GM21367 (cell line): Measurements from ENCODE around the gene SPATS1.
"Not testable (repeated sequence)": the region's sequence is repeated elsewhere in the genome, so short reads cannot be mapped to it uniquely, and the experiment has no call there.

Experiments
- ATAC-seq: cut with Tn5 transposase; IDR thresholded peaks from one replicate; pipeline ENCODE4 v1.9.1; 2021; ENCODE audit not compliant: unreplicated experiment

The SPATS1 gene

DNA sequence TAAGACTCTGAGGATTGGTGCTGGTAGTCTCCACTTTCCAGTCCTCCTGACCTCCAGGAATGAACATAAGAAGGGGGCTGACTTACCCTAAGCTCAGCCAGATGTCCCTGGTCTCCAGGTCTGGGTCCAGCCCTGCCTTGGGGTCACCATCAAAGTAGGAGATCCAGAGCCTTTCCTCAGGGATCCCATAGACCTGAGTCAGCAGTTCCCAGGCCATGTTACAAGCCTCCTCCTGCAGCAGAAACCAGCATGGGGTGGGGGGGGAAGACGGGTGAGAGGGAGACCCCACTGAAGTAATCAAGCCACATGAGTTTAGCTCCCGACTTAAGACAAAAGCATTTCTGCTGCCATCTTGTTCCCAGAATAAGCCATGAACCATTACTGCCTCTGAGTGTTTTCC, 31.1 kb upstream of the SPATS1 start:
- ATAC-seq: no peak

DNA sequence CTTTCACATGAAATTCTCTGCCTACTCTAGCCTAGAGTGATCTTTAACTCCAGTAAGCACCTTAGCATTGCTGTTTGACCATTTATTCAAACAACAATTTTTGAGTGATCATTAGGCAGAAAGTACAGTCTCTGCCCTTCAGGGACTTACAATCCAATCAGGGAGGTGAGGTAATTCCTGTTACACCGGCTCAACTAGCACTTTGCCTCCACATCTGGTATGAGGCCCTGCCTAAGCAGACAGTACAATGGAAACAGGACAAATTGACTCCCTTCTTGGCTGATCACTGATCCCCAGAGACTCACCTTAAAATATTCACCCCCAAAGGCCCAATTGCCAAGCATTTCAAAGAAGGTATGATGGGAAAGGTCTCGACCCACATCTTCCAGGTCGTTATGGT, 30.7 kb upstream of the SPATS1 start:
- ATAC-seq: no peak

DNA sequence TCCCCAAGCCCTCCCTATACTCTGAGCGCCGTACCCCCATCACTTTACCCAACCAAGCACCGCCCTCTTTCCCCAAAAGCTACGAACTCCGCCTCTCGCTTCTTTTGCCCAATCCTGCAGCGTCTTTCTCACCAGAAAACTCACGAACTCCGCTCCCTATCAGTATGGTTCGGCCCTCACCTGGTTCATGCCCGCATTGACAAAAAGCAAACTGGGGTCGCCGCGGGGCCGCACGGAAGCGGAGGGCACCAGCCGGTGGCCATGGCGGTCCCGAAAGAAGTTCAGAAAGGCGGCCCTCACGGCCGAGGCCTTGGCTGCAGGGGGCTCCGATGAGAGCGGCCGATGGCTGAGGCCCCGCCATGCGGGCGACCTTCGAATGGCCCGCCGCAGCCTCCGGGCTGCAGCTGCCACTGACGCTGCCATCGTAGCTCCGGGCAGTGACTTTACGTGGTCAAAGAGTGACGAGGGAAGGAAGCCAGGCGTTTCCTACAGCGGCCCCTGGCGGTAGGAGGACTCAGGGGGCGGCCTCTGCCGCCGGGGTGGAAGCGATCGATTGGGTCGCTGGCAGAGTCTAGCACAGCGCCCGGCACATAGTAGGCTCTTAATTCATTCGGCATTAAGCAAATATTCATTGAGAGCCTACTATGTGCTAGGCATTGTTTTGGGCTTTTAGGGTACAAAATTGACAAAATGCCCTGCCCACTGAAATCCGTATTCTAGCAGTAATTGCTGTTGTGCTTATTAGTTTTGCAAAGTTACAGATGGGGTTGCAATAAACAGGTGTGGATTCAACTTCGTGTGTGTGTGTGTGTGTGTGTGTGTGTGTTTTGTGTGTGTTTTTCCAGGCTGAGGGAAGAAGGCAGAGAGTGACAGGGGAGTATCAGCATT, 29.3 kb upstream of the SPATS1 start, which contains the start of gene AARS2:
AARS2 (minus strand) TSS at position 447 of the 888 bp plus-strand sequence; CDS start at position 423, 24 bp downstream.
- peak; percentile 82 for ATAC-seq

DNA sequence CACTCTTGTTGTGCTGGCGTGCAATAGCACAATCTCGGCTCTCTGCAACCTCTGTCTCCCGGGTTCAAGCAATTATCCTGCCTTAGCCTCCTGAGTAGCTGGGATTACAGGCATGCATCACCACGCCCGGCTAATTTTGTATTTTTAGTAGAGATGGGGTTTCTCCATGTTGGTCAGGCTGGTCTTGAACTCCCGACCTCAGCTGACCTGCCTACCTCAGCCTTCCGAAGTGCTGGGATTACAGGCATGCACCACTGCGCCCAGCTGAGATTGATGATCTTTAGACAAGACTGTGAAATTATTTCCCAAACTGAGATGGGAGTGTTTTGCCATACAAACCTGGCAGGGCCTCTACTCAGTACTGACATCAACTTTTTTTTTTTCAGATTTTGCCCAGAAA, 27.8 kb upstream of the SPATS1 start:
- not testable (repeated sequence) for ATAC-seq

DNA sequence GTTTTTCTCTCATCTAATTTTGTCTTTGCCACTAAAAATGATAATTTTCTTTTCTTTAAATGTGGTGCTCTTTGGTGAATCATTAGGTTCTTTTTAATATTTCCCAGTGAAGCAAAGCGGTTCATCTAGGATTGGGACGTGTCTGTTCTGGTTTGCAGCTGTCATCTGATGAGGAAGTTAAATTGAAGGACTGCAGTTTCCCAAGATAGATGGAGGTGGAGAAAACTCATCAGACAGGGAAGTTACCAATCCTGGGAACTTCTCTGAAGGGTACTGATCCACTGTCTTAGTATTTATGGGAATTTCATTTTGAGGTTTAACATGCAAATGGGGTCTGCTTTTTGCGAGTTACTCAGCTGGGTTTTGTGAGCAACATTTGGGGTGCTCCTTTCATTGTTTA, 26.9 kb upstream of the SPATS1 start:
- ATAC-seq: no peak

DNA sequence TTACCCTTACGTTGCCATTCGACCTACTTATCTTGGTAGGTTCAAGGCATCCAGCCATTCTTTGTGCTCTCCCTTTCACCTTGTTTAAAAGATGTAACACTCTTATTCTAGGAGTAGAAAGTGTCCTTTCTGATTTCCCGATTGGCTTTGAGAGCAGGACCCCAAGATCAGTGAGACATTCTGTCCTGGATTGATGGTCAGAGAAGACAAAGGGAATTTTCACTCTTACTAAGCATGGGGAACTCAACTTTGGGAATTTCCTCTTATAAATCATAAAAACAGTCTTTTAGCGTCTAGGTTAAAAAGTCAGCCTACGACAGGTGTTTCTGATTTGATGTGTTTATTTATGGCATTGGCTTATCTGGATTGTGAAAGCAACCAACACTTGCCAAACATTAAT, 26.5 kb upstream of the SPATS1 start:
- no peak for ATAC-seq

DNA sequence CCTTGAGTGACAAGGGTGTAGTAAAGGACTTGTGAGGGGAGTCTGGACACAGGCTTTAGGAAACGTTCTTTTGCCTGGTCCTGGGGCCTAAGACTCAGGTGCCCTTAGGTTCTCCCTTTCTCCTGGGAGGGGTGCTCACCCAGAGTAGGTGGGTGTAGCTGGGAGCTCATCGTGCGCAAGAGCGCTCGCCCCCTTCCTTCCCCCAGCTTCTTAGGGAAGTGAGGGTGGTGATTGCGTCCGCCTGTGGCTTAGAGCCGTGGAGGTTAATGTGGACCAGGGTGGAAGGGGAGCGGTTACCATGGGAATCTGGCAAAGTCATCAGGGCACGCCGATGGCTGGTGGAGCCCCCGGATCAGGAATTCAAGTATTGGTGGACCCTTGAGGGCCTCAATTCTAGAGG, 26.0 kb upstream of the SPATS1 start:
- no peak for ATAC-seq

DNA sequence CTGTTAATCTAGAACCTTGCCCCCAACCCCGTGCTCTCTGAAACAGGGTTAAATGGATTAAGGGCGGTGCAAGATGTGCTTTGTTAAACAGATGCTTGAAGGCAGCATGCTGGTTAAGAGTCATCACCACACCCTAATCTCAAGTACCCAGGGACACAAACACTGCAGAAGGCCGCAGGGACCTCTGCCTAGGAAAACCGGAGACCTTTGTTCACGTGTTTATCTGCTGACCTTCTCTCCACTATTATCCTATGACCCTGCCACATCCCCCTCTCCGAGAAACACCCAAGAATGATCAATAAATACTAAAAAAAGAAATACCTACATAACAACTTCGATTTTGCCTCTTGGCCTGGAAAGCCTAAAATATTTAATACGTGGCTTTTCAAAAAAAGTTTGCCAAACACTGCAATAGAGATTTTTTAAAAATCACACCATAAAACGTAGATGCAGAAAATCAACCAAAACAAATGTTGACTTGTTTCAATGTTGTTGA, 25.3 kb upstream of the SPATS1 start:
- not testable (repeated sequence) for ATAC-seq

DNA sequence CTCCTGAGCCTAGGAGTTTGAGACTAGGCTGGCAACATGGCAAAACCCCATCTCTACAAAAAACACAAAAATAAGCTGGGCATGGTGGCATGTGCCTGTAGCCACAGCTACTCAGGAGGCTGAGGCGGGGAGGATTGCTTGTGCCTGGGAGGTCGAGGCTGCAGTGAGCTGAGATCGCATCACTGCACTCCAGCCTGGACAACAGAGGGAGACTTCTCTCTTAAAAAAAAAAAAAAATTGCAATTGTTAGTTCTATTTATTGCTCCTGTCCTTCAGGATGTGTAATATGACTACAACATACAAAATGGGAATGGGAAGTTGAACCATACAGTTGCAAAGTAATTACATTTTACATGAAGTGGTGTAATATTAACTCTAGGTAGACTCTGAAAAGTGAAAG, 21.2 kb upstream of the SPATS1 start:
- ATAC-seq: no peak

DNA sequence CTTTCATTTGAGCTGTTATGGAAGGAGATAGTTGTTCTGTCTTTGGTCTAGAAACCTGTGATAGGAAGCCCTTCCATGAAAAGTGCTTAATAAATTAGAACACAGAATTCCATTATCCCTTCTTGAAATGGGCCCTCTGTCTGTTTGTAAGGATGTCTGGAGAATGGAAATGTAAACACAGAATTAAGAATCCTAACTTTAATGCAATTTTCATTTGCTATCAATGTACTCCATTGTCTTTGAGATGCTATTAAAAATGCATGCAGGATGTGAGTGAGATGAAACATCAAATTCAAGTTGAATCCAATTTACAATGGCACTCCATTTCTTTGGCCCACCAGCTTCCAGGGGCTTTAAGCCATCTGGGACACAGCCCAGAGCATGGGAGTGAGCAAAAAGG, 15.4 kb upstream of the SPATS1 start:
- no peak for ATAC-seq

DNA sequence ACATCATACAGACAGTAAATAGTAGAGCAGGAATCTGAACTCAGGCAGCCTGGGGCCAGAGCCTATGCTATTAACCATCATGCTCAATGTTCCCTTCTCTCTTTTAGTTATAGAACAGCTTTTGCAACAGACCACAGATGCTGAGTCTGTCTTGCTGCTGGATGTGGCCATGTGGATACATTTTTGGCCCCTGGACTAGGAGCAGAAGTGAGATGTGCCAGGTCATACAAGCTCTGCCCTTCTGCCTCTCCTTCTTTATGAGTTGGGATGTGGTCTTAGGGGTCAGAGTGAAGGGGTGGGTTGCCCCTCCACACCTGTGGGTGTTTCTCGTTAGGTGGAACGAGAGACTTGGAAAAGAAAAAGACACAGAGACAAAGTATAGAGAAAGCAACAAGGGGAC, 14.7 kb upstream of the SPATS1 start:
- no peak for ATAC-seq

DNA sequence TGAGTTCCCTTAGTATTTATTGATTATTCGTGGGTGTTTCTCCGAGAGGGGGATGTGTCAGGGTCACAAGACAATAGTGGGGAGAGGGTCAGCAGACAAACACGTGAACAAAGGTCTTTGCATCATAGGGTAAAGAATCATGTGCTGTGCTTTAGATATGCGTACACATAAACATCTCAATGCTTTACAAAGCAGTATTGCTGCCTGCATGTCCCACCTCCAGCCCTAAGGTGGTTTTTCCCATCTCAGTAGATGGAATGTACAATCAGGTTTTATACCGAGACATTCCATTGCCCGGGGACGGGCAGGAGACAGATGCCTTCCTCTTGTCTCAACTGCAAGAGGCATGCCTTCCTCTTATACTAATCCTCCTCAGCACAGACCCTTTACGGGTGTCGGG, 14.2 kb upstream of the SPATS1 start:
- ATAC-seq: not testable (repeated sequence)

DNA sequence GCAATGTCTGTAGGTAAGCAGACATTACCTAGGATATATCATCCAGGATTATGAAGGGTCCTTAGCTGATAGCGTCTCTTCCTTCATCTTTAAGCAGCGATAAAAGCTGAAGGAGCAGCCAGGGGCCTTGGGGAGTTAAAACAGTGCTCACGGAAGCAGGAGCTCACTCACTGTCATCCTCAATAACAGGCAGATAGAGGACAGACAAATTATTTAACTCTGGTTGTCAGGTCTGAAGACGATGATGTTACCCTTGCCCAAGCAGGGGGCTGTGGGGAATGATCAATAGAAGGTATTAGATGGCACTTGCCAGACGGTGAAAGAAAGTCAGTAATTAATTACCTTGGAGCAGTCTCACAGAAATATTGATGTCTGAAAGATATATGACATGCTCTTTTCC, 12.6 kb upstream of the SPATS1 start:
- no peak for ATAC-seq

DNA sequence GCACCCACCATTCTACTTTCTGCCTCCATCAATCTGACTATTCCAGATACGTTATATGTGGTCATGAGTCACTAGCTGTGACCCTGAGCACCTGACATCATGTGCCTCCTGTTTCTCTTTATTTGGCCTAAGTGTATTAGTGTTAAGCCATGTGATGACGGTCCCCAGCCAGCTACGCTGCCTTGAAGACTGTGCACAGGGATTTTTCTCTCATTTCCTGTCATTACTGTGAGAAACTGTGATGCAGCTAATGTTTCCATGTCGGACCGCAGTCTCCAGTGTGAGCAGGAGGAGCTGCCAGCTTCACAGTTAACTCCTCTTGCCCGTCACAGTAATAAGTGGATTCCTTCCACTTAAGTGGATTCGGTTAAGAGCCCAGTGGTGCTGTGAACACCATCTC, 9.9 kb upstream of the SPATS1 start:
- ATAC-seq: no peak

DNA sequence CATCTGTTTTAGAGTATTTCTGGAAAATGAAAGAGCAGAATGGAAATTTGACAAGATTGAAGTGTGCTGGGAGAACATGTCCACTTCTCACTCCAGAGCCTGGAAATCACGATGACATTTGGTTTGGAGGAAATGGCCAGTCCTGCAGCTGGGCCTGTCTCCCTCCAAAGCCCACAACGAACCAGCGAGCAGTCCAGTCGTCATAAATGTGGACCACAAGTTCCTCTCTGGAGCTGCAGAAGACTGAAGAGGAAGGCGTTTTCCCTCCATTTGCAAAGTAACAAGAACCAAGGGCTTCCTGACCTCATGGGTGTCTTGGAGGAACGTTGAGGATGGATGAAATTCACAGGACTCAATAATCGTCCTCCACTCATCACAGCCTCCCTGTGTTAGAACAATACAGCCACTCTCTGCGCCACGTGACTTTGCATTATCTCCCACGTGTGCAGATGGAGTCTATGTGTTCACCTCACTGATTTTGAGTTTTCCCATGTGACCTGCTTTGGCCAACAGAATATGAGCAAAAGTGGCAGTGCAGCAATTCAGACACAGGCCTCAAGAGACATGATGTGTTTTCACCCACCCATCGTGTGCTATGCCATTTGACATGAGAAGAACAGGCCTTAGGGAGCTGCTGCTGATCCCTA, 9.1 kb upstream of the SPATS1 start:
- no peak for ATAC-seq

DNA sequence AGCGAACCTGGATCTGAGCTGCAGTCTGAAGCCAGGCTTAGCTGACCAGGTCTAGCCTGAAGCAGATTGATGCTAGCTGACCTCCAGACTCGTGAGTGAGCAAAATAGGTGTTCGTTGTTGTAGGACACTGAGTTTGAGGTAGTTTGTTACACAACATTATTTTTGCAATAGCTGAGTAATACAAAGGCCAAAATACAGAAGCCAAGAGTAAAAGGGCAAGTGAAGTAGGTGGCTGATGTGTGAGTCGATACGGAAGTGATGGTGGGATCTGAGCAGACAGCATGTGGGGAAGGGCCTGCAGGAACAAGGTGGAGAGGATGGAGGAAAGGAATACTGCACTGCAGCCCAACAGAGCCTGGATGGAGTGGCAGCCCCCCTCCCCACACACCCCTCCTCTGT, 8.5 kb upstream of the SPATS1 start:
- no peak for ATAC-seq

DNA sequence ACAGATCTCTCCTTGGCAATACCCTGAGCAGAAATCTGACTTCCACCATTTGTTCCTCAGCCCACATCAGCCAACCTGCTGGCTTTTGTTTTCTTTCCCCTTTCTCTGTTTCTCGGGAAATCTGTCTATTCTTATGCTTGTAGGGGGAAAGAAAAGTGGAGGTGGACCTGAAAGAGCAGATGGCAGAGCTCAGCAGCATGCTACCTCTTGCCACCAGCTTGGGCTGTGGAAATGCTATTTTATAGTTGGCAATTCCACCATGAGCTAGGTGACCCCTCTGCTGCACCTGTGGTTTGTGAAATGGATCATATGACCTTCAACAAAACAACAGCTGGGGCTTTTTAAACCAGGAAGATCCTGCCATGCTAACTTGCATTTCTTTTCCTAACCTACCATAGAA, 6.8 kb upstream of the SPATS1 start:
- ATAC-seq: no peak

DNA sequence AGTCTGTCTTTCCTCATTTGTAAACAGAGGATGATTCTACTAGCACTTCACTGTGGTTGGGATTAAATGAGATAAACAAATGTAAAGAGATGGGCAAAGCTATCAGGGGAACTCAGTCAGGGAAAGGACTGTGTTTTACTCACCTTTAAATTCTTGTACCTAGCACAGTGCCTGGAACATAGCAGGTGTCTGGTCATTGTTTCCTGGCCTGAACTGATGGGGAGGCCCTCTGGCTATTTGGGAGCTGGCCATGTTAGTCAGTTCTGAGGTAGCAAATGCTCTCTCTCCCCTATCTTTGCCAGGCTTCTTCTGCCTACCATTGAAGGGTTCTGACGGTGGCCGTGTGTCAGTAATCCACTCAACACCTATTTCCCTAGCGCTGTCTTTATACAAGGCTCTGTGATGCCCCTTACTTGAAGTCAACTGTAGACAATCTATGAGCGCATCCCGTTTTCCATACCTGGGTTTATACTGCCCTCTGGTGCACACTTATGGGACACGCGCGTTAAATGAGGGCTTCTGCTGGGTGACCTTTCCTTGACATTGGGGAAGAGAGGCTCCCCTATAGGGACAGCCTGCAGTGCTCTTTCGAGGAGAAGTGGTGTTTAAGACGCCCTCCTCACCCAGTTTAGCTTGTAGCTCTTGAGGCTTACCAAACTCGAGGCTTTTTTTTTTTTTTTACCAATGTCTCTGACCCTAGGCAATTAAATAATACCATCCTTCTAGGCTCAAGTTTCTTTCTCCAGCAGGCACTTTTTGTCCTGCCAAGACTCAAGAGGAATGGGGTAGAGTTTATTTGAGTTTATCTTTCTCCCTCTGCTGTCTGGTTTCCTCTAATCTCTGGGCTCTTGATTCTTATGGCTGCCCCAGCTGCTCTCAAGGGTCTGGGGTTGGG, 4.0 kb upstream of the SPATS1 start:
- ATAC-seq: no peak

DNA sequence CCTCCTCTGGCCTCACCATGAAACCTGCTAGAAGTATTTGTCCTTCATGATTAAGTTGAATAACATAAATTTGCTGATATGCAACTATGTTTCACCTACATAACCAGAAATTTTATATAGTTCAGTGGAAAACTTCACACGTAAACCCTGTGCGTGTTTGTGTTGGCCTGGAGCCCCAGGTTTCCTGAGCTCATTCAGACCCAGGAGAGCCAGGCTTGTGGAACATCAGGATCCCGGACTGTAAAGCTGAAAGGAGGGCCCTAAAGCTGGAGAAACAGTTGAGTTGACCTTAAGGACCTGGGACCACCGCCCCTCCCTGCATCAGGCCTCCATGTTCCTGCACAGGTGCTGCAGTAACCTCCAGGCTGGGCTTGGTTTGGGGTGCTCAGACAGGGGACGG, 3.1 kb upstream of the SPATS1 start:
- ATAC-seq: no peak

DNA sequence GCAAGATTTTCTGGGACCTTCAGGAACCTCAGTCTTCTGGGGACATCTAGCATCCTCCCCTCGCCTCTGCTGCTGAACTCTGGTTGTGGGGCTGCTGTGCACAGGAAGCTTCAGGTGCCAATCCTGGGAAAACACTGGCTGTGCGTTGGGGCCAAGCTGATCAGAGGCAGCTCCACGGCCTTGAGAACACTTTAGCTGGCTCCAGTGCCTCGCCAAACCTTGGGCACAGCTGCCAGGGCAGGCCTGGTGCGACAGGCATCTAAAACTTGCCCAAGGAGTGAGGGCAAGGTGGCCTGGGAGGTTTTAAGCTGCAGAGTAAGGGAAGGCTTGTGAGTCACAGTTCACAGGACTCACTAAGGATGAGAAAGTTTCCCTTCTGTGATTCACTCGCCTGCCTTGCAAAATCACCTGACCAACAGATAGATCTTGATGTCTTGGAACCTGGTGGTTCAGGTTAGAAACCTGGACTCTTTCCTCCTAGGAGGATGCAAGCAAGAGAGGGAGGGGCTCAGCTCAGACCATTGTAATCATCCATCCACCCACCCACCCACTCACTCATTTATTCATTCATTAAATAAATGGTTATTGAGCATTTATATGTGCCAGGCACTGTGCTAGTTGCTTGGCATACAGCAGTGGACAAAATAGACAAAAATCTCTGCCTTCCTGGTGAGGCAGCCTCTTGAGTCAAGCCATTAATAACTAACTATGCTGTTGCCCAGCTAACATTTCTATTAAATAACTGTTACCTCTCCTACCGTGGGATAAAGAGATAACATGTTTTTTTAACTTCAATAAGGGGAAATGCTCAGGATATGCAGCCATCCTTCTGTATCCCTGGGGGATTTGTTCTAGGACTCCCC, 2.5 kb upstream of the SPATS1 start:
- no peak for ATAC-seq
